DOHH2 (cell line): ENCODE measurements around the gene BRIP1.

Experiments
- H3F3A ChIP-seq: fragments of 200-600 bp; sonication (generic), shearing (Covaris generic); 2 replicates; pipeline ENCODE4 v1.6.0; 2016; ENCODE audit warnings: antibody characterized with exemption, mild to moderate bottlenecking; ENCODE audit not compliant: control insufficient read depth, insufficient read depth
- H3K27ac ChIP-seq: fragments of 200-600 bp; sonication (generic); 2 replicates; pipeline ENCODE4 v1.5.1; 2014; ENCODE audit warnings: low read depth, mild to moderate bottlenecking, low read length, moderate library complexity
- H3K27me3 ChIP-seq: fragments of 200-600 bp; sonication (generic); 2 replicates; pipeline ENCODE4 v1.6.1; 2014; ENCODE audit warnings: mild to moderate bottlenecking, low read length, mixed read lengths; ENCODE audit not compliant: control insufficient read depth
- H3K36me3 ChIP-seq: fragments of 200-600 bp; sonication (generic); 2 replicates; pipeline ENCODE4 v1.6.1; 2014; ENCODE audit warnings: mild to moderate bottlenecking, low read length, moderate library complexity, mixed read lengths; ENCODE audit not compliant: control insufficient read depth
- H3K4me1 ChIP-seq: fragments of 200-600 bp; sonication (generic); 2 replicates; pipeline ENCODE4 v1.6.1; 2014; ENCODE audit warnings: mild to moderate bottlenecking, low read length, mixed read lengths; ENCODE audit not compliant: control insufficient read depth
- H3K4me2 ChIP-seq: fragments of 200-600 bp; sonication (generic); 2 replicates; pipeline ENCODE4 v1.6.0; 2014; ENCODE audit warnings: mild to moderate bottlenecking, low read length, moderate library complexity
- H3K4me3 ChIP-seq: fragments of 200-600 bp; sonication (generic); 2 replicates; pipeline ENCODE4 v1.5.1; 2014; ENCODE audit warnings: mild to moderate bottlenecking, low read length, mixed read lengths
- H3K79me2 ChIP-seq: fragments of 200-600 bp; sonication (generic); 2 replicates; pipeline ENCODE4 v1.6.1; 2014; ENCODE audit warnings: mild to moderate bottlenecking, low read length, mixed read lengths; ENCODE audit not compliant: control insufficient read depth
- H3K9me2 ChIP-seq: fragments of 200-600 bp; sonication (generic); replicated peaks from 2 replicates; pipeline ENCODE4 v1.6.1; 2014; ENCODE audit warnings: mild to moderate bottlenecking, low read length, mixed read lengths; ENCODE audit not compliant: control insufficient read depth
- H3K9me3 ChIP-seq: fragments of 200-600 bp; sonication (generic); 2 replicates; pipeline ENCODE4 v1.6.1; 2014; ENCODE audit warnings: antibody characterized with exemption, low read length, mixed read lengths; ENCODE audit not compliant: control insufficient read depth, insufficient read depth
- H4K20me1 ChIP-seq: fragments of 200-600 bp; sonication (generic); 2 replicates; pipeline ENCODE4 v1.6.0; 2014; ENCODE audit warnings: low read depth, mild to moderate bottlenecking, antibody characterized with exemption, low read length, moderate library complexity; ENCODE audit not compliant: control insufficient read depth, insufficient read depth
- EZH2phosphoT487 ChIP-seq: fragments of 200-600 bp; sonication (generic); IDR thresholded peaks from 2 replicates; pipeline ENCODE4 v1.6.1; 2017; ENCODE audit warnings: borderline replicate concordance, mild to moderate bottlenecking, antibody characterized with exemption, low read length, moderate library complexity, mixed read lengths
- TF ChIP-seq, protein P1 (sequence below): fragments of 200-600 bp; sonication (generic); IDR thresholded peaks from one replicate; pipeline ENCODE4 v1.5.1; 2014; ENCODE audit warnings: antibody characterized with exemption, mild to moderate bottlenecking, low read depth, low read length; ENCODE audit not compliant: poor library complexity, severe bottlenecking

Gene BRIP1

DNA sequence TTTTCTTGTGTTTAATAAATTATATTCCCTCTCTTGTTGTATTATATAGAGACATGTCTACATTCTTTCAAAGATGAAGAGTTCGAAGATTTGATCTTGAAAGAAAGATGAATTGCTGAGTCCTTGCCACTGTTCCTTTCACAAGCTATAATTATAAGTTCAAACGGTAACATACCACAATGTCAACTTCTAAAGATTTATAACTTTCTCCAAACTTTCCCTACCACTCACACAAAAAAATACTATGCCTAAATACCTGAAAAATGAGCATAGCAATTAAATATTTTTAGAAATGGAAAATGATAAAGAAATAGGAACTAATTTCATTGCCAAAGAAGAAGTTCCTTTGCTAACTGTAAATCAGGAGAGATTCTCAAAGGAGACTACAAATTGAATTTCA lies 50.6 kb downstream of the BRIP1 start:
- H3K27ac ChIP-seq = no peak overlapping the region
- peaks cover 53% of the 10 kb centered on the region for H3K4me1 ChIP-seq
- H3K36me3 ChIP-seq = peaks cover 84% of the 10 kb centered on the region

DNA sequence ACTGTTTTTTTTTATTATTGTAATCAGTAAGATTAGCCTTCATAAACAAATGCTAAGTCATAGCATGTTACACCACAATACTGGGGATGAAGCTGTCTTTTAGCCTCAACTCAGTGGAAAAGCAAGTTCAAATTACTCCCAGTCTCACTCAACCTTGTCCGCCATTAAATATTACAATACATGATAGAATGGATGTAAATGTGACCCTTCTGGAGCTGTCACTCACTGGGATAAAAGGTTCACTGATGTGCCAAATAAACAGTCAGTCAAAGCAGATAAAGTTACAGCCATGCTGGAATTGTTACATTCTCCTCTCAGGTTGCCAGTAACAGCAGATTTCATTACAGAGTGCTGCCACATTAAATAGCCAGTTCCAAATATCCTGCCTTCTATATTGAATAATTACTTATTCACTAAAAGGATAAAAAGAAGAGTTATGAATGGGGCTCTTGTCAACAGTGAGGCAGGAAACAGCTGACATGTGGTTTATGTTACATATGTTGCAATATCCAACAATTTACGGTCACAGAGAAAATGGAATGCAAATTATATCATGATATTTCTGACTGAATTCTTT lies 53.4 kb downstream of the BRIP1 start:
- no peaks in the 10 kb centered on the region for H3K9me3 ChIP-seq
- H3K27me3 ChIP-seq = no peaks in the 10 kb centered on the region
- H3K4me3 ChIP-seq = no peak overlapping the region
- no peak overlapping the region for H3K4me2 ChIP-seq
- H3K27ac ChIP-seq = no peak overlapping the region
- TF ChIP-seq, protein P1, sequence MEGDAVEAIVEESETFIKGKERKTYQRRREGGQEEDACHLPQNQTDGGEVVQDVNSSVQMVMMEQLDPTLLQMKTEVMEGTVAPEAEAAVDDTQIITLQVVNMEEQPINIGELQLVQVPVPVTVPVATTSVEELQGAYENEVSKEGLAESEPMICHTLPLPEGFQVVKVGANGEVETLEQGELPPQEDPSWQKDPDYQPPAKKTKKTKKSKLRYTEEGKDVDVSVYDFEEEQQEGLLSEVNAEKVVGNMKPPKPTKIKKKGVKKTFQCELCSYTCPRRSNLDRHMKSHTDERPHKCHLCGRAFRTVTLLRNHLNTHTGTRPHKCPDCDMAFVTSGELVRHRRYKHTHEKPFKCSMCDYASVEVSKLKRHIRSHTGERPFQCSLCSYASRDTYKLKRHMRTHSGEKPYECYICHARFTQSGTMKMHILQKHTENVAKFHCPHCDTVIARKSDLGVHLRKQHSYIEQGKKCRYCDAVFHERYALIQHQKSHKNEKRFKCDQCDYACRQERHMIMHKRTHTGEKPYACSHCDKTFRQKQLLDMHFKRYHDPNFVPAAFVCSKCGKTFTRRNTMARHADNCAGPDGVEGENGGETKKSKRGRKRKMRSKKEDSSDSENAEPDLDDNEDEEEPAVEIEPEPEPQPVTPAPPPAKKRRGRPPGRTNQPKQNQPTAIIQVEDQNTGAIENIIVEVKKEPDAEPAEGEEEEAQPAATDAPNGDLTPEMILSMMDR = no peak
- no peak for TF ChIP-seq EZH2phosphoT487
- H3F3A ChIP-seq = 0 out of 2 replicates have a peak, but pooled peaks cover 8% of the 10 kb centered on the region
- H4K20me1 ChIP-seq = no peaks in the 10 kb centered on the region
- H3K79me2 ChIP-seq = peaks cover 7% of the 10 kb centered on the region
- H3K9me2 ChIP-seq = no peaks in the 10 kb centered on the region
- peaks cover 30% of the 10 kb centered on the region for H3K4me1 ChIP-seq
- peaks cover 81% of the 10 kb centered on the region for H3K36me3 ChIP-seq

More for the DNA sequence above, 50.6 kb downstream of the BRIP1 start:
- Histone ChIP-seq H3K4me2 (no peak overlapping the region), H3K27me3 (no peaks in the 10 kb centered on the region), H3K79me2 (peaks cover 9% of the 10 kb centered on the region), H3F3A (0 out of 2 replicates have a peak, but pooled peaks cover 8% of the 10 kb centered on the region), H3K9me2 (no peaks in the 10 kb centered on the region), H3K9me3 (no peaks in the 10 kb centered on the region), H4K20me1 (no peaks in the 10 kb centered on the region), H3K4me3 (no peak overlapping the region)
- no peak for TF ChIP-seq EZH2phosphoT487
- TF ChIP-seq, protein P1 = no peak

DNA sequence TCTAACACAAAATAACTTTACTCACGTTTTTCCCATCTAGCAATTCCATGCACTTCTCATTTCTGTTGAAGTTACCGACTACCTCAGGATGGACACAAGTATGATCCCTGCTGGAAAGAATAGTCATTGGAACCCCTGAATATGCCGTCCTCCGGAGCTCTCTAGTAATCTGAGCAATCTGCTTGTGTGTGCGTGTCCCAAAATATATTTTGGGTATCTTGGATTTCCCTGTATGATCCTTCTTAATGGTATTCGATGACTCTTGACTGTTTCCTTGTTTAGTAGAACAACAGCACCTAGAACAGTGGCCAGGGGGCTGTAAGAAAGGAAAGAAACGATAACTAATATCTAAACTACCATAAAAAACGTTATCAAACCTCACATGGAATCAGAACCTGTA lies 54.9 kb downstream of the BRIP1 start:
- Histone ChIP-seq H3K9me2 (no peaks in the 10 kb centered on the region), H3K9me3 (no peaks in the 10 kb centered on the region), H3K4me1 (peaks cover 20% of the 10 kb centered on the region), H3K27me3 (no peaks in the 10 kb centered on the region), H3K27ac (no peak overlapping the region), H4K20me1 (no peaks in the 10 kb centered on the region), H3K36me3 (peaks cover 70% of the 10 kb centered on the region), H3K79me2 (peaks cover 5% of the 10 kb centered on the region), H3F3A (0 out of 2 replicates have a peak, but pooled peaks cover 8% of the 10 kb centered on the region), H3K4me3 (no peak overlapping the region), H3K4me2 (no peak overlapping the region)
- TF ChIP-seq, protein P1 = no peak
- TF ChIP-seq EZH2phosphoT487 = no peak
